GM18499 (cell line): Measurements from ENCODE around the gene TTC38.

Experiments used
- ATAC-seq: cut with Tn5 transposase; IDR thresholded peaks from one replicate; pipeline ENCODE4 v1.9.1; 2021; ENCODE audit warnings: moderate number of reproducible peaks; ENCODE audit not compliant: insufficient read depth, unreplicated experiment

The TTC38 gene

DNA sequence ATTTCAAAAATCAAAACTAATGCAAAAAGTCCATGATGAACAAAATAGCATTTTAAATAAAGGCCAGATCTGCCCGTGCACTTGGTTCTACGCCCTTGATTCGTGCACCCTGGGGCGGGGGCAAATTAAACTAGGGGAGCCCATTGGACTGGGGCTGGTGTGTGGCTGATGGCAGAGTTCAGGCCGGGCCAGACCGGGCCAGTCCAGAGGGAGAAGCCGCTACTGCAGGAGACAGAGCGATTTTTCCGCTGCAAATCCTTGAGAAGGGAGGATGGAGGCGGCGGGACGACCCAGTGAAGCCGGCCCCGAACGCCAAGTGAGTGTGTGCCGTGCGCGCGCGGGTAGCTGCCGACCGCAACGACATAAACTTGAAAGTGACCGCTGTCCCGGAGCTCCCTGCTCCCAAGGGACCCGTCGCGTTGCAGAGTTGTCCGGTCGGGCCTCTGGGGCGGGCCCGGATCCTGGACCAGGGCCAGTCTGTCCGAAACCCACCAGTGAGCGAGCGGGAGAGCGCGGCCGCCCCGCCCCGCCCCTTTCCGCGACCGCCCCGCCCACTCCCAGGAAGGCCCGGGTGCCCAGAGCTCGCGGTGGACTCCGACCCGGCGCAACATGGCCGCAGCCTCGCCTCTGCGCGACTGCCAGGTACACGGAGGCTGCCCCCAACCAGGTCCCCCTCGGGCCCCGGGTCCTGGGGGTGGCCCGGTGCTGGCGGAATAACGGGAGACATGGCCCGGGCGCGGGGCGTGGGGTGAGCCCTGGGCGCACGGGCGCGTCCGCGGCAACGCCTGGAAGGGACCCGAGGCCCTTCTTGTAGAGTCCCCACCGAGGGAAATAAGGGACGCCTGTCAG lies at the start of gene TTC38:
TTC38 (plus strand) TSS at position 578 of the 849 bp plus-strand sequence; CDS start at position 610, 32 bp downstream.
- no peak for ATAC-seq

GRCh38 chr22:46219636-46220035 lies 48.2 kb upstream of the TTC38 start:
- no peak for ATAC-seq

GRCh38 chr22:46220921-46221320 lies 46.9 kb upstream of the TTC38 start:
- ATAC-seq, result no peak

DNA sequence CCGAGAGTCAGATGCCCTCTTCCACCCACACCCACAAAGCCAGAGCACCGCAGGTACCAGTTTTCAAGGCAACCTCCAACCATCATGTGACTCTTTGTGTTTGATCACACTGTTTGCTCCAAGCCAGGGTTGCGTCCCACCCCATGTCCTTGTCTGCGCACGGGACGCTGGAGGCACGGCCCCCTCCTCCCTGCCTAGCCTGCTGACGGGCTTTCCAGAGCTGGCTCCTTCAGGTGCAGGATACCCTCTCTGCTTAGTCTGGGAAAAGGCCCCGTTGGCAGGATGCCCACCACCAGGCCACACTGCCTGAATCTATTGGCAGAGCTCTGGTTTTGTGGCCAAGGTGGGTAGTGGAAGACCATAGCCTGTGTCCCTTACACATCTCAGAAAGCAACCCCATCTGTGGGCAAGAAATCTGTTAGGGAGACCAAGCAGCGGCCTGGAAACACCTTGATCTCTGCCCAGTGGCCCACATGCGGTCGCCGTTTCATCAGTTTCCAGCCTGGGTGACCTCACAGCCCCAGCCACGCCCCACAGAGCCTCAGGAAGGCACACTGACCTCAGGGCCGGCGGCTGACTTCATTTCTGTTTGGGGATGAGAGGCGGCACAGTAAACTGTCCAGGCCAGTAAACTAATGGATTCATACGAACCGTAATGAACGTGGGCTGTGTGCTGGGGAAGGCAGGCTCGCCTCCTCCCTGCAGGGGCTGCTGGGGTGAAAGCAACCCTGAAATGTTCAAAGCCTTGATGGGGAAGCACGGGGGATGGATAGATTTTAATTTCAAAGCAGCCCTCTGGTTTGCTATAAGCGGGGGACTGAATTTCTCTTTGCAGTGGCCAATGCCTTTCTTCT lies 43.5 kb upstream of the TTC38 start:
- no peak for ATAC-seq

- ATAC-seq, result no peak
These were observed 42.9 kb upstream of the TTC38 start for GRCh38 chr22:46224898-46225290.

DNA sequence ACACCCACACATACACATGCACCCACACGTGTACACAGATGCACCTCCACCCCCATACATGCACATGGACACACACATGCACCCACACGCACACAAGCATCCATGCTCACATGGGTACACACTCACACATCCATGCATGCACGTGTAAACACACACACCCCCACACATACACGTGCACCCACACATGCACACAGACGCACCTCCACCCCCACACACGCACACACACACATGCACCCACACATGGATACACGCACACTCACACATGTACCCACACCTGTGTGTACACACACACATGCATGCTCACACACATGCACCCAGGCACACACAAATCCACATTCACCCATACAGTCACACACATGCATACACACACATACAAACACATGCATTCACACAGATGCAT lies 42.2 kb upstream of the TTC38 start:
- no peak for ATAC-seq

DNA sequence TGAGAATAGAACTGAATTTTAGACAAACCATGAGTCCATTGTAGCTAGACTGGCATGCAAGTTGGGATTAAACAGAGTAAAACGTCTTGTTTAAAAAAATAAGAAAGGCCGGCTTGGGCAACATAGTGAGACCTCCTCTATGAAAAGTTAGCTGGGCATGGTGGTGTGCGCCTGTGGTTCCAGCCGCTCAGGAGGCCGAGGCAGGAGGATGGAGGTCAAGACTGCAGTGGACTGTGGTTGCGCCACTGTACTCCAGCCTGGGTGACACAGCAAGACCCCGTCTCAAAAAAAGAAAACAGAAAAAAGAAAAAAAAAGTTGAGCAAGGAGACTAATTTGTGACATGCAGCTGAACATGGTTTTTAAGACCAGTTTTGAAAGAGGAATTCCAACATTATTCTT lies 41.2 kb upstream of the TTC38 start:
- ATAC-seq, result no peak

DNA sequence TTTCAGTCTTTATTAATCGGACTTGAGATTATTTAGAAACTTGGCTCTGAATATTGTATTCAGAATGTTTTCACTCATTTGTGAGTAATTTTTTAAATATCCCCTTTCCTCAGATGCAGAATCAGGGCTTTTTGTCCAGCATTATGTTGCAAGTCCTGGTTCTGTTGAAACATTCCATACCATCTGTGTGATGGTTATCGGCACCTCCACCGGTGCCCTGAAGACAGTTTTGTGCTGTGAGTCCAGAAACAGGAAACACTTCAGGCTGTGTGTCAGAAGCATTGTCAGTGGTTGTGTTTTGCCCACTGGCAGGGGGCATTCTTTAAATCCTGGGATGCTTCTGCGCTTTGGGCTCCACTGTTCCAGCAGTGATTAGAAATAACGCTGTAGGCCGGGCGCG lies 38.1 kb upstream of the TTC38 start:
- no peak for ATAC-seq

DNA sequence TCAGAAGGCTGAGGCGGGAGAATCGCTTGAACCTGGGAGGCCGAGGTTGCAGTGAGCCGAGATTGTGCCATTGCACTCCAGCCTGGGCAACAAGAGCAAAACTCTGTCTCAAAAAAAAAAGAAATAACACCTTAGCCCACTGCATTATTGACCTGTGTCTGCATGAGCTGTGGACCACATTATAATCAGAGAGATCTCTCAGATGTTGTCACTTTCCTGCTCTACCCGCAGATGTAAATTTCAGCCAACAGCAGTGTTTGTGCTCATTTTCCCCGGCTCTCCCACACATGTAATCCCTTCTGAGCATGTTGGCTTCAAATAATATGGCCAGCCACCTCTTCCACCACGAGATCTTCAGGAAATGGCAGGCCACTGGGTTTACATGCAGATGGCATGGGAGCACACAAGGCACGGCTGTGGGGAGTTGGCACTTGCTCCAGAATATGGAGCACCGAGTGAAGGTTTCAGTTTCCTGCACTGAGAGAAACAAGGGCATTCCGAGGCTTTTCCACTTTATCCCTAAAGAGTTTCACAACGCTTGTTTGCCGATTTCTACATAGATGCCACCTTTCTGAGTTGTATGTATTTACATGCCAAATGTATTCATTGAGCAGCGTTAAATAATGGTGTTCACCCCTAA lies 37.4 kb upstream of the TTC38 start:
- no peak for ATAC-seq

- no peak for ATAC-seq
These were observed 34.6 kb upstream of the TTC38 start for GRCh38 chr22:46233231-46233630.

GRCh38 chr22:46234969-46235368 lies 32.8 kb upstream of the TTC38 start:
- no peak for ATAC-seq

DNA sequence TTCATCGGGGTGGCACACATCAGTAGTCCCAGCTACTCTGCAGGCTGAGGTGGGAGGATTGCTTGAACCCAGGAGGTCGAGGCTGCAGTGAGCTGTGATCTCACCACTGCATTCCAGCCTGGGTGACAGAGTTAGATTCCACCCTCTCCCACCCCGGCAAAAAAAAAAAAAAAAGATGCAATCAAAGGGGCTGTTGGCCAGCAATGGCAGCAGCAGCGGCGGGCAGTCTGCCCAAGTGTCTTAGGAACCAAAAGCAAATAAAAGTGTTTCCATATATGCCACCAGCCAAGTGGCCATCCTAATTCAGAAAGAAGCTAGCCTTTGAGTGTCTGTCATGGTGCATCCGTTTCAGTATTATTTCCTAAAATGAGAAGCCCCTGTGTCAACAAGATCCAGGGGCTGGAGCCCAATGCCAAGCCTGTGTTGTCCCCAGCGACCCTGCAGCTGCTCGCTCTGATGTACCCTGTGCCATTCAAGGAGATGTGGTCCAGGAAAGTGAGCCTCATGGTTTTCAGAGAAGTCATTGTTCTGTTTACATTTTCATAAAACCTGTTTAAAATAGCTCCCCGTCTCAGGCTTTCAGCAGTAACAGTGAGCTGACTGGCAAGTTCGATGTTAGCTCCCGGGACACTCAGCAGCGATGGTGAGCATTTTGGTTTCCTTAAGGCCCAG lies 30.2 kb upstream of the TTC38 start:
- no peak for ATAC-seq

- ATAC-seq, result no peak
These were observed 29.3 kb upstream of the TTC38 start for GRCh38 chr22:46238541-46238940.

- no peak for ATAC-seq
These were observed 28.4 kb upstream of the TTC38 start for GRCh38 chr22:46239261-46240048.

DNA sequence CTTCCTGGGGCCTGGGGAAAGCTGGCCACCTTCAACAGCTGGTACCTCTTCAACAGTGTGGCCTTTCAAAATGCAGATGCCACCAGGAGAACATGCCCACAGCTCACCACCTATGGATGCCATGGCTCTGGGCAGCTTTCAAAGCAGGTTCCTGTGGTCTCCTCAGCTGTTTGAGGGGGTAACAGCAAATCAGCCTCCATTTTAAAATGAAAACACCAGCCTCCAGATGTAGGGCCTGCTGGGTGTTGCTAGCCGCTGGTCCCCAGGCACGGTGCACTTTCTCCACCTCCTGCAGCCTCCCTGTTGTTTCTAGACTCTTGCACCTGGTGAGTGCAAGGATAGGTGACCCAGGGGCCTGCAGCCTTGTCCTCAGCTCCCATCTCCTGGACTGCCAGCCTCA lies 27.7 kb upstream of the TTC38 start:
- no peak for ATAC-seq

GRCh38 chr22:46240506-46240905 lies 27.3 kb upstream of the TTC38 start:
- ATAC-seq, result no peak

GRCh38 chr22:46240907-46241306 lies 26.9 kb upstream of the TTC38 start:
- no peak for ATAC-seq

DNA sequence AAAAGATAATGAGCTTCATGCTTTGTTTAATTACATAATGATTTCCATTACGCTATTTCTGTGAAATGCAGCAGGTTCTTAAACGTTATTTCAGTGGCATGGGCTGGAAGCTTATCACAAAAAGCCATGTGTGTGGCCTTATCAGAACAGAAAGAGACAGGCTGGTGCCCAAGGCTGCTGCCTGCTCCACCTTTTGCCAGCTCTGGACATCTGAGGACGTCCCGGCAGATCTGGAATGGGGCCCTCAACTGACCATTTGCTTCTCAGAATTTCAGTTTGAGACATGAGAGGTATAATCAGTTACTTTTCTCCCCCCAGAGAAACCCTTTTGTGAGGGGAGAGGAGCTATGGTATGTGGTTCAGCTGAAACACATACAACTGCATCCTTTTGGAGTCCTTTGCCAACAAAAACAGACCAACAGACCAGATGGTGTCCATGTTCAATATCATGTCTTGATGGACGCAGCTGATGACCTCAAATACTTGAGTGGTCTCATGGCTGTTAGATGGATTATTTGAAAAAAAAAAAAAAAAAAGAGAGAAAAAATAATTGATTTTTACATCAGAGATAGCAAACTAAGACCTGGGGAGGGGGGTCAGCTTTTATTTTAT lies 26.3 kb upstream of the TTC38 start:
- ATAC-seq, result no peak

DNA sequence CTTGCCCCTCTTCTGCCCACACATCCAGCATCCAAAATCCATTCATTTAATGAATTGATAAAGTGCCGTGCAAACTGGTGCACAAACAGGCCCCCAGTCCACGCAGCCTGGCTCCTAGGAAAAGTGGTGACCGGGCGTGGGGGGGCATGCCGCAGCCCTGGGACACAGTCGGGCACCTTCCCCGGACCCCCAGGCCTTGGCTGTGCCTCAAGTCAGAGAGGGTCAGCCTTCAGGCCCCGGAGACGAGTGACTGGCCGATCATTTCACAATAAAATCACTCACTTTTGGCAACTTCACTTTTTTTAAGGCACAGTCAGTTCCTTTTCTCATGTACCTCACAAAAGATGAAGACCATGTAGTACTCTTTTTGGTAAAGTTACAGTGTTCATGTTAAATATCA lies 25.7 kb upstream of the TTC38 start:
- no peak for ATAC-seq
